ENCODE data around the gene PYGO1.

The PYGO1 gene

DNA sequence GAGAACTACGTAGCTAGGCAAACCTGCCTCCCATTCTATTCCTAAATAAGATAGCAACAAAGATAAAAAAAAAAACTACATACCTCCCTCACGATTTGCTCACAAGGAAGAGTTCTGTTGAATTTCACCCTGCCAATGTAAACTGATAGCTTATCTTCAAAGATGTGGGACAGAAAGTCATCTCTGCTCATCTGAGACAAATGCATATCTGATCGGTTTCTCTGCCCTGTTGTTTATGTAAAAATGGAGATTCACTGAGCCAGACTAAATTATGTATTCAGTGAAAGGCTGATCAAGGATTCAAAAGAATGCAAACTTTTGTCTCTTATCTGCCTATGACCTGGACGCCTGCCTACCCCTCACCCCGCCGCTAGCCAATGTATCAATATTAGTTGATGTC, 11.2 kb downstream of the PYGO1 start:
- Histone ChIP-seq H3K36me3 (ENCODE audit: control insufficient read depth in 5 of 5, insufficient read depth in 5 of 5, low read length in 5 of 5) (no peaks in the 10 kb centered on the region), H3K27me3 (ENCODE audit: control insufficient read depth in 5 of 5, insufficient read depth in 4 of 5, low read length in 5 of 5) (no peaks in the 10 kb centered on the region), H3K27ac (ENCODE audit: low read depth, low read length) (no peak overlapping the region), H3K9ac (ENCODE audit: low read length in 5 of 5) (no peak overlapping the region), H3K4me1 (ENCODE audit: control insufficient read depth in 5 of 5, insufficient read depth in 5 of 5, low read length in 5 of 5) (no peaks in the 10 kb centered on the region), H3K4me3 (ENCODE audit: low read depth in 1 of 5, low read length in 5 of 5) (no peak overlapping the region), H3K9me3 (ENCODE audit: control insufficient read depth in 5 of 5, low read length in 5 of 5) (no peaks in the 10 kb centered on the region)

DNA sequence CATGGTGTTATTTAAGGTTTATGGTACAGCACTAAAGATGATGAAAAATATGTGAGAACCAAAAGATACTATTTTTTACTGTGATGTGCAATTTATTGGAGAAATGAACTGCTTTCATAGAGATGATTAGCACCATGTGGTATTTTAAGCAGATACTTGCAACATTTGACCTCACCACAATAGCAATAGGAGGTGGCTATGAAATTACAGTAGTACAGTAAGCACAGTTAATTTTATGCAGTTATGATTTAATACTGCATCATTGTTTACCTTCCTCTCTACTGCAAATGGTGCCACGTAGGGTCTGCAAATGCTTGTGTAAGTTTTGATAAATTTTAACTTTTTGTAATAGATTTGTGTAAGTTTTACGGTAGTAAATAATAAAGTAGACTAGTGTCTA, 14.0 kb downstream of the PYGO1 start:
- Histone ChIP-seq H3K4me3 (ENCODE audit: low read depth in 1 of 5, low read length in 5 of 5) (no peak overlapping the region), H3K4me1 (ENCODE audit: control insufficient read depth in 5 of 5, insufficient read depth in 5 of 5, low read length in 5 of 5) (no peaks in the 10 kb centered on the region), H3K27me3 (ENCODE audit: control insufficient read depth in 5 of 5, insufficient read depth in 4 of 5, low read length in 5 of 5) (no peaks in the 10 kb centered on the region), H3K27ac (ENCODE audit: low read depth, low read length) (no peak overlapping the region), H3K9me3 (ENCODE audit: control insufficient read depth in 5 of 5, low read length in 5 of 5) (no peaks in the 10 kb centered on the region), H3K9ac (ENCODE audit: low read length in 5 of 5) (no peak overlapping the region), H3K36me3 (ENCODE audit: control insufficient read depth in 5 of 5, insufficient read depth in 5 of 5, low read length in 5 of 5) (no peaks in the 10 kb centered on the region)

GRCh38 chr15:55573224-55573623, 14.9 kb downstream of the PYGO1 start:
- Histone ChIP-seq H3K36me3 (ENCODE audit: control insufficient read depth in 5 of 5, insufficient read depth in 5 of 5, low read length in 5 of 5) (no peaks in the 10 kb centered on the region), H3K27me3 (ENCODE audit: control insufficient read depth in 5 of 5, insufficient read depth in 4 of 5, low read length in 5 of 5) (no peaks in the 10 kb centered on the region), H3K4me3 (ENCODE audit: low read depth in 1 of 5, low read length in 5 of 5) (no peak overlapping the region), H3K9me3 (ENCODE audit: control insufficient read depth in 5 of 5, low read length in 5 of 5) (no peaks in the 10 kb centered on the region), H3K4me1 (ENCODE audit: control insufficient read depth in 5 of 5, insufficient read depth in 5 of 5, low read length in 5 of 5) (no peaks in the 10 kb centered on the region), H3K9ac (ENCODE audit: low read length in 5 of 5) (no peak overlapping the region), H3K27ac (ENCODE audit: low read depth, low read length) (no peak overlapping the region)

DNA sequence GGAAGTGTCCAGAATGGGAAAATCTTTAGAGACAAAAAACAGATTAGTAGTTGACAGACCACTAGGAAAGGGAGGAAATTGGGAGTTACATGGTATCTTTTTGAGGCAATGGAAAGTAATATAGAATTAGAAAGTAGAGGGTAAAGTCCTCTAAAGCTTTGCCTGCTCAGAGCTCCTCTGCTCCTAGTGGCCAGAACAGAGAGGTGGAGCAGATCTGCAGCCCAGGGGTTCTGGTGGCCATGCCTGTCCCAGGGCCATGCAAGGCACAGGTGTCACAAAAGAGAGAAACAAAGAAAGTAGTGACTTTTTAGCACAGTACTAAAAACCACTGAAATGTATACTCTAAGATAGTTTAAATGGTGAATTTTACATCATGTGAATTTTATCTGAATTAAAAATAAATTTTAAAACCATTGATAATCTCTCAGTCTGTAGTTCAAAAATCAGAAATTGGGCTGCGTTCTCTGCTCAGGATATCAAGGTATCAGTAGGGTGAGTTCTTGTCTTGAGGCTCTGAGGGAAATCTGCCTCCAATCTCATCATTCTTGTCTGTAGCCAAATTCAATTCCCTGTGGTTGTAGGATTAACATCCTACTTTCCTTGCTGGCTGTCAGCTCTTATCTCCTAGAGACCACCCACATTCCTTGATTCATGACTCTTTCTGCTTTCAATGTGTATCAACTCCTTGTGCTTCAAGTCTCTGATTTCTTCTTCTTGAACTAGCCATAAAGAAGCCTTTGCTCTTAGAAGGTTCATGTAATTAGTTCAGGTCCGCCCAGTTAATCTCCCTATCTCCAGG, 23.6 kb downstream of the PYGO1 start:
- no peaks in the 10 kb centered on the region for H3K36me3 ChIP-seq (ENCODE audit: control insufficient read depth in 5 of 5, insufficient read depth in 5 of 5, low read length in 5 of 5)
- no peaks in the 10 kb centered on the region for H3K27me3 ChIP-seq (ENCODE audit: control insufficient read depth in 5 of 5, insufficient read depth in 4 of 5, low read length in 5 of 5)
- H3K27ac ChIP-seq (ENCODE audit: low read depth, low read length): no peak overlapping the region
- H3K4me3 ChIP-seq (ENCODE audit: low read depth in 1 of 5, low read length in 5 of 5): no peak overlapping the region
- no peaks in the 10 kb centered on the region for H3K4me1 ChIP-seq (ENCODE audit: control insufficient read depth in 5 of 5, insufficient read depth in 5 of 5, low read length in 5 of 5)
- H3K9me3 ChIP-seq (ENCODE audit: control insufficient read depth in 5 of 5, low read length in 5 of 5): peaks cover 0 to 8% (median 3%) of the 10 kb centered on the region in 5 donors
- no peak overlapping the region for H3K9ac ChIP-seq (ENCODE audit: low read length in 5 of 5)

- Histone ChIP-seq H3K9me3 (ENCODE audit: control insufficient read depth in 5 of 5, low read length in 5 of 5) (peaks cover 0 to 8% (median 3%) of the 10 kb centered on the region in 5 donors), H3K27ac (ENCODE audit: low read depth, low read length) (no peak overlapping the region), H3K4me3 (ENCODE audit: low read depth in 1 of 5, low read length in 5 of 5) (no peak overlapping the region), H3K9ac (ENCODE audit: low read length in 5 of 5) (no peak overlapping the region), H3K36me3 (ENCODE audit: control insufficient read depth in 5 of 5, insufficient read depth in 5 of 5, low read length in 5 of 5) (no peaks in the 10 kb centered on the region), H3K4me1 (ENCODE audit: control insufficient read depth in 5 of 5, insufficient read depth in 5 of 5, low read length in 5 of 5) (no peaks in the 10 kb centered on the region), H3K27me3 (ENCODE audit: control insufficient read depth in 5 of 5, insufficient read depth in 4 of 5, low read length in 5 of 5) (no peaks in the 10 kb centered on the region)
Observed at GRCh38 chr15:55562601-55563000, 25.5 kb downstream of the PYGO1 start.

DNA sequence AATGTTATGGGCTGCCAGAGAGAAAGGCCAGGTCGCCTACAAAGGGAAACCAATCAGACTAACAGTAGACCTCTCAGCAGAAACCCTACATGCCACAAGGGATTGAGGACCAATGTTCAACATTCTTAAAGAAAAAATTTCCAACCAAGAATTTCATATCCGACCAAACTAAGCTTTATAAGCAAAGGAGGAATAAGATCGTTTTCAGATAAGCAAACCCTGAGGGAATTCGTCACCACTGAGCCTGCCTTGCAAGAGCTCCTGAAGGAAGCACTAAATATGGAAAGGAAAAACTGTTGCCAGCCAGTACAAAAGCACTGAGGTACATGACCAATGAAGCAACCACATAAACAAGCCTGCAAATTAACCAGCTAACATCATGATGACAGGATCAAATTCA, 33.1 kb downstream of the PYGO1 start:
- Histone ChIP-seq H3K27me3 (ENCODE audit: control insufficient read depth in 5 of 5, insufficient read depth in 4 of 5, low read length in 5 of 5) (no peaks in the 10 kb centered on the region), H3K27ac (ENCODE audit: low read depth, low read length) (no peak overlapping the region), H3K4me3 (ENCODE audit: low read depth in 1 of 5, low read length in 5 of 5) (no peak overlapping the region), H3K4me1 (ENCODE audit: control insufficient read depth in 5 of 5, insufficient read depth in 5 of 5, low read length in 5 of 5) (no peaks in the 10 kb centered on the region), H3K9ac (ENCODE audit: low read length in 5 of 5) (no peak overlapping the region), H3K36me3 (ENCODE audit: control insufficient read depth in 5 of 5, insufficient read depth in 5 of 5, low read length in 5 of 5) (no peaks in the 10 kb centered on the region), H3K9me3 (ENCODE audit: control insufficient read depth in 5 of 5, low read length in 5 of 5) (peaks cover 0 to 21% (median 13%) of the 10 kb centered on the region in 5 donors)

GRCh38 chr15:55552926-55553325, 35.2 kb downstream of the PYGO1 start:
- Histone ChIP-seq H3K36me3 (ENCODE audit: control insufficient read depth in 5 of 5, insufficient read depth in 5 of 5, low read length in 5 of 5) (no peaks in the 10 kb centered on the region), H3K9me3 (ENCODE audit: control insufficient read depth in 5 of 5, low read length in 5 of 5) (peaks cover 0 to 21% (median 13%) of the 10 kb centered on the region in 5 donors), H3K27ac (ENCODE audit: low read depth, low read length) (no peak overlapping the region), H3K4me1 (ENCODE audit: control insufficient read depth in 5 of 5, insufficient read depth in 5 of 5, low read length in 5 of 5) (no peaks in the 10 kb centered on the region), H3K4me3 (ENCODE audit: low read depth in 1 of 5, low read length in 5 of 5) (no peak overlapping the region), H3K9ac (ENCODE audit: low read length in 5 of 5) (no peak overlapping the region), H3K27me3 (ENCODE audit: control insufficient read depth in 5 of 5, insufficient read depth in 4 of 5, low read length in 5 of 5) (no peaks in the 10 kb centered on the region)

GRCh38 chr15:55552451-55552850, 35.7 kb downstream of the PYGO1 start:
- Histone ChIP-seq H3K9me3 (ENCODE audit: control insufficient read depth in 5 of 5, low read length in 5 of 5) (peaks cover 0 to 21% (median 13%) of the 10 kb centered on the region in 5 donors), H3K4me3 (ENCODE audit: low read depth in 1 of 5, low read length in 5 of 5) (no peak overlapping the region), H3K27me3 (ENCODE audit: control insufficient read depth in 5 of 5, insufficient read depth in 4 of 5, low read length in 5 of 5) (no peaks in the 10 kb centered on the region), H3K4me1 (ENCODE audit: control insufficient read depth in 5 of 5, insufficient read depth in 5 of 5, low read length in 5 of 5) (no peaks in the 10 kb centered on the region), H3K9ac (ENCODE audit: low read length in 5 of 5) (no peak overlapping the region), H3K27ac (ENCODE audit: low read depth, low read length) (no peak overlapping the region), H3K36me3 (ENCODE audit: control insufficient read depth in 5 of 5, insufficient read depth in 5 of 5, low read length in 5 of 5) (no peaks in the 10 kb centered on the region)

DNA sequence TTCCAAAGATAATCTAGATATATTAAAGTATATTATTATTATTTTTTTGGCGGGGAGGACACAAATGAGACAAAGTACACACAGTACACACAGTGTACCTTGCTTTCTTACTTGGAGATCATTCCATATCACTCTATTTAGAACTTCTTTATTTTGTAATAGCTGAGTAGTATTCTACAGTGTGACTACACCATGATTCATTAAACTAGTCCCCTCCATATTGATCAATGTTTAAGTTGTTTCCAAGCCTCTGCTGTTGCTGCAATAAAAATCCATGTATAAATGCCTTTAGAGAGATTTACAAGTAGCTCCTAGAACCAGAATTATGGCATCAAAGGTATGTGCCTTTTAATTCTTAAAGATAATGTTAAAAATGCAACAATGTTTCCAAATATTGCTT, 38.8 kb downstream of the PYGO1 start:
- no peak overlapping the region for H3K27ac ChIP-seq (ENCODE audit: low read depth, low read length)
- no peaks in the 10 kb centered on the region for H3K27me3 ChIP-seq (ENCODE audit: control insufficient read depth in 5 of 5, insufficient read depth in 4 of 5, low read length in 5 of 5)

GRCh38 chr15:55546718-55547117, 41.4 kb downstream of the PYGO1 start:
- H3K9me3 ChIP-seq (ENCODE audit: control insufficient read depth in 5 of 5, low read length in 5 of 5): no peaks in the 10 kb centered on the region
- H3K4me1 ChIP-seq (ENCODE audit: control insufficient read depth in 5 of 5, insufficient read depth in 5 of 5, low read length in 5 of 5): peaks cover 0 to 4% (median 0%) of the 10 kb centered on the region in 5 donors
- H3K36me3 ChIP-seq (ENCODE audit: control insufficient read depth in 5 of 5, insufficient read depth in 5 of 5, low read length in 5 of 5): peaks cover 0 to 4% (median 0%) of the 10 kb centered on the region in 5 donors
- no peak overlapping the region for H3K27ac ChIP-seq (ENCODE audit: low read depth, low read length)
- no peak overlapping the region for H3K9ac ChIP-seq (ENCODE audit: low read length in 5 of 5)
- no peaks in the 10 kb centered on the region for H3K27me3 ChIP-seq (ENCODE audit: control insufficient read depth in 5 of 5, insufficient read depth in 4 of 5, low read length in 5 of 5)
- H3K4me3 ChIP-seq (ENCODE audit: low read depth in 1 of 5, low read length in 5 of 5): no peak overlapping the region

More for the DNA sequence above, 38.8 kb downstream of the PYGO1 start:
- Histone ChIP-seq H3K36me3 (ENCODE audit: control insufficient read depth in 5 of 5, insufficient read depth in 5 of 5, low read length in 5 of 5) (peaks cover 0 to 4% (median 0%) of the 10 kb centered on the region in 5 donors), H3K4me3 (ENCODE audit: low read depth in 1 of 5, low read length in 5 of 5) (no peak overlapping the region), H3K9me3 (ENCODE audit: control insufficient read depth in 5 of 5, low read length in 5 of 5) (no peaks in the 10 kb centered on the region), H3K9ac (ENCODE audit: low read length in 5 of 5) (no peak overlapping the region), H3K4me1 (ENCODE audit: control insufficient read depth in 5 of 5, insufficient read depth in 5 of 5, low read length in 5 of 5) (peaks cover 0 to 4% (median 0%) of the 10 kb centered on the region in 5 donors)
